ENCODE results near the gene FOXN1. TPM values are rescaled to one million over a fixed set of nuclear protein-coding genes. Genes with fewer than 3 reads are reported as not detected.

The FOXN1 gene
- total and polyA plus RNA-seq, 2 experiments from 2014 or later = 0.87 TPM; not detected in 1

GRCh38 chr17:28563475-28563874 lies 57.3 kb downstream of the FOXN1 start:
- H3K4me2 ChIP-seq = no peak overlapping the region
- no peaks in the 10 kb centered on the region for H3K36me3 ChIP-seq (replicated peaks; ENCODE audit: insufficient read depth, low read depth)
- no peaks in the 10 kb centered on the region for H3K9me2 ChIP-seq (replicated peaks; ENCODE audit: insufficient read depth)
- H4K20me1 ChIP-seq (ENCODE audit: insufficient read depth, poor library complexity, severe bottlenecking) = no peaks in the 10 kb centered on the region
- DNase-seq (ENCODE audit: low spot score) = no peak
- no peak overlapping the region for H2AFZ ChIP-seq
- no peaks in the 10 kb centered on the region for H3K9me3 ChIP-seq (ENCODE audit: low read depth)
- WGBS (ENCODE audit: low lambda C conversion rate, missing lambda C conversion rate) = 83% methylated on average over 2 of the region's 3 CpGs
- no peaks in the 10 kb centered on the region for H3K27me3 ChIP-seq
- H3K79me2 ChIP-seq = peaks cover 20% of the 10 kb centered on the region
- no peak overlapping the region for H3K4me3 ChIP-seq
- no peaks in the 10 kb centered on the region for H3K4me1 ChIP-seq (ENCODE audit: insufficient read depth)
- TF ChIP-seq EZH2phosphoT487 (IDR thresholded peaks at IDR 0.05; ENCODE audit: low read depth, severe bottlenecking, unreplicated experiment) (no peak), CTCF (IDR thresholded peaks at IDR 0.05; ENCODE audit: poor library complexity) (no peak), EZH2 (IDR thresholded peaks at IDR 0.05; ENCODE audit: borderline replicate concordance) (no peak)
- no peak overlapping the region for H3K27ac ChIP-seq

GRCh38 chr17:28567604-28568003 lies 61.5 kb downstream of the FOXN1 start:
- Histone ChIP-seq H3K4me1 (ENCODE audit: insufficient read depth) (peaks cover 9% of the 10 kb centered on the region), H3K27me3 (no peaks in the 10 kb centered on the region), H4K20me1 (ENCODE audit: insufficient read depth, poor library complexity, severe bottlenecking) (no peaks in the 10 kb centered on the region), H3K27ac (no peak overlapping the region), H3K4me3 (no peak overlapping the region), H3K9me3 (ENCODE audit: low read depth) (no peaks in the 10 kb centered on the region), H3K36me3 (replicated peaks; ENCODE audit: insufficient read depth, low read depth) (no peaks in the 10 kb centered on the region), H3K4me2 (no peak overlapping the region), H3K9me2 (replicated peaks; ENCODE audit: insufficient read depth) (no peaks in the 10 kb centered on the region), H3K79me2 (peaks cover 43% of the 10 kb centered on the region), H2AFZ (no peak overlapping the region)
- no peak for DNase-seq (ENCODE audit: low spot score)
- TF ChIP-seq EZH2phosphoT487 (IDR thresholded peaks at IDR 0.05; ENCODE audit: low read depth, severe bottlenecking, unreplicated experiment) (no peak), CTCF (IDR thresholded peaks at IDR 0.05; ENCODE audit: poor library complexity) (no peak), EZH2 (IDR thresholded peaks at IDR 0.05; ENCODE audit: borderline replicate concordance) (no peak)
- 97% methylated on average over 3 of the region's 3 CpGs for WGBS (ENCODE audit: low lambda C conversion rate, missing lambda C conversion rate)

GRCh38 chr17:28569446-28569845 lies 63.3 kb downstream of the FOXN1 start:
- 95% methylated on average over 1 of the region's 1 CpG for WGBS (ENCODE audit: low lambda C conversion rate, missing lambda C conversion rate)

More at GRCh38 chr17:28569446-28569845, 63.3 kb downstream of the FOXN1 start:
- H3K27ac ChIP-seq = no peak overlapping the region
- H3K36me3 ChIP-seq (replicated peaks; ENCODE audit: insufficient read depth, low read depth) = no peaks in the 10 kb centered on the region
- peaks cover 43% of the 10 kb centered on the region for H3K79me2 ChIP-seq
- DNase-seq (ENCODE audit: low spot score) = no peak
- H4K20me1 ChIP-seq (ENCODE audit: insufficient read depth, poor library complexity, severe bottlenecking) = no peaks in the 10 kb centered on the region
- no peak for TF ChIP-seq CTCF (IDR thresholded peaks at IDR 0.05; ENCODE audit: poor library complexity)
- TF ChIP-seq EZH2 (IDR thresholded peaks at IDR 0.05; ENCODE audit: borderline replicate concordance) = no peak
- TF ChIP-seq EZH2phosphoT487 (IDR thresholded peaks at IDR 0.05; ENCODE audit: low read depth, severe bottlenecking, unreplicated experiment) = no peak
- peaks cover 12% of the 10 kb centered on the region for H3K4me1 ChIP-seq (ENCODE audit: insufficient read depth)
- no peak overlapping the region for H3K4me3 ChIP-seq
- H3K9me2 ChIP-seq (replicated peaks; ENCODE audit: insufficient read depth) = no peaks in the 10 kb centered on the region
- H2AFZ ChIP-seq = no peak overlapping the region
- no peaks in the 10 kb centered on the region for H3K27me3 ChIP-seq
- no peak overlapping the region for H3K4me2 ChIP-seq
- H3K9me3 ChIP-seq (ENCODE audit: low read depth) = no peaks in the 10 kb centered on the region
